IMR-90 (cell line): ENCODE data around the gene TMEM19. TPM values are rescaled to one million over a fixed set of nuclear protein-coding genes. Genes with fewer than 3 reads are reported as not detected.

ENCODE experiments used
- FOS ChIP-seq: fragments of 150-350 bp; IDR thresholded peaks from 2 replicates; pipeline ENCODE4 v1.6.1; 2016; ENCODE audit warnings: low read depth, low read length
- MAFK ChIP-seq: IDR thresholded peaks from 2 replicates; pipeline ENCODE4 v1.6.1; 2012; ENCODE audit warnings: low read depth, low read length, improper control_type of control experiment
- NFE2L2 ChIP-seq: fragments of 150-350 bp; IDR thresholded peaks from 2 replicates; pipeline ENCODE4 v1.6.1; 2016; ENCODE audit warnings: low read depth, mild to moderate bottlenecking, low read length
- POLR2A ChIP-seq: IDR thresholded peaks from 2 replicates; pipeline ENCODE4 v1.6.1; 2012; ENCODE audit warnings: mild to moderate bottlenecking, low read depth, low read length
- RFX5 ChIP-seq: IDR thresholded peaks from 2 replicates; pipeline ENCODE4 v1.8.0; 2012; ENCODE audit warnings: low read depth, mild to moderate bottlenecking, low read length, moderate library complexity
- polyA plus RNA-seq, 3 experiments: library from polyadenylated mRNA; depleted of rRNA; stranded (reverse); fragments of >200 nt; gene quantifications; 2 replicates each; pipeline ENCODE4 v1.2.3, GENCODE V29; 2012; ENCODE audit warnings: low replicate concordance in 1 of 3
- total RNA-seq: library from RNA; depleted of rRNA; stranded (reverse); fragments of >200 nt; gene quantifications from 2 replicates; pipeline ENCODE4 v1.2.3, GENCODE V29; 2012

TMEM19 gene
- total and polyA plus RNA-seq, 2 of the 4 experiments (the other 2 are of a cell fraction) = 8.9 to 28.7 TPM

- TF ChIP-seq RFX5 (no peak), MAFK (no peak), NFE2L2 (0 out of 2 replicates have a peak, but pooled peaks have one; percentile 2), POLR2A (peak; percentile 95), FOS (no peak)
These were observed 22.1 kb upstream of the TMEM19 start, which contains the start of the genes THAP2 and ZFC3H1 (continued) for GRCh38 chr12:71663561-71664410.
